Activated CD4-positive, alpha-beta T cell treated with anti-CD3 and anti-CD28 coated beads, Interleukin-2, amount 50 U/mL, for 16 hours (primary cell): ENCODE data around the gene SUMF2.
"Not testable (repeated sequence)": the region's sequence is repeated elsewhere in the genome, so short reads cannot be mapped to it uniquely, and the experiment has no call there.

ENCODE experiments used
- DNase-seq: peaks from one replicate; pipeline ENCODE4 v3.0.0-alpha.2; 2020

SUMF2 gene

DNA sequence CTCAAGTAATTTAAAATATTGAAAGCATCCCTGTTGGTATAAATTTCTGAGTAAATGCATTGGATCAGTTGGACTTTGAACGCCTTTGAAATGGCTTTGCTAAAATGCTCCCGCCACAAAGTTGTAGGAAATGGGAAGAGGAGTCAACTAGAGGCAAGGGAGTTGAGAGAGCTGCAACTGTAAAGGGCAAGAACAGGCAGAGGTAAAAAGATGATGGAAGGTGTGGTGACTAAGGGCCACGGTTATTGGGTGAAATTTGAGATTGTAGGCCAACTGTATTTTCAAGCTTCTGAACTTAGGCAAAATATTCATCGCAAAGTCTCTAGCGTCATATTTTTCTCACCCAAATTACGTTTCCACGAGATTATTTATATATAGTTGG lies 595 bp upstream of the SUMF2 start:
- DNase-seq: no peak

- DNase-seq: not testable (repeated sequence)
These were observed 2.3 kb downstream of the SUMF2 start for GRCh38 chr7:56066376-56066775.

GRCh38 chr7:56074371-56074791 lies 10.3 kb downstream of the SUMF2 start:
- DNase-seq: peak; percentile 75

GRCh38 chr7:56077681-56078080 lies 13.6 kb downstream of the SUMF2 start:
- DNase-seq: no peak

DNA sequence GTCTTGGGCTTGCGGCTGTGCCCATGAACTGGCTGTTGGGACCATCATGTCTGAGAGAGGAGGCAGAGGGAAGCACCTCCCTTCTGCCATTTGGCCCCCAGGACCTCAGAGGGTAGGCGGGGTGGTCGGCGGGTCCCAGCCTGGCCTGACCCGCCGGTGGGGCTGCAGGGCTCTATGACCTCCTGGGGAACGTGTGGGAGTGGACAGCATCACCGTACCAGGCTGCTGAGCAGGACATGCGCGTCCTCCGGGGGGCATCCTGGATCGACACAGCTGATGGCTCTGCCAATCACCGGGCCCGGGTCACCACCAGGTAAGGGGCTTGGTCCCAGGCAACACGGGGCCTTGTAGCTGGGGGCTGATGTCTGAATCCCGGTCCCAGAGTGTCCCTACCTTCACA lies 14.1 kb downstream of the SUMF2 start:
- DNase-seq: no peak

GRCh38 chr7:56079450-56080185 lies 15.5 kb downstream of the SUMF2 start:
- DNase-seq: no peak

- not testable (repeated sequence) for DNase-seq
These were observed 16.8 kb downstream of the SUMF2 start for GRCh38 chr7:56080726-56081435.

DNA sequence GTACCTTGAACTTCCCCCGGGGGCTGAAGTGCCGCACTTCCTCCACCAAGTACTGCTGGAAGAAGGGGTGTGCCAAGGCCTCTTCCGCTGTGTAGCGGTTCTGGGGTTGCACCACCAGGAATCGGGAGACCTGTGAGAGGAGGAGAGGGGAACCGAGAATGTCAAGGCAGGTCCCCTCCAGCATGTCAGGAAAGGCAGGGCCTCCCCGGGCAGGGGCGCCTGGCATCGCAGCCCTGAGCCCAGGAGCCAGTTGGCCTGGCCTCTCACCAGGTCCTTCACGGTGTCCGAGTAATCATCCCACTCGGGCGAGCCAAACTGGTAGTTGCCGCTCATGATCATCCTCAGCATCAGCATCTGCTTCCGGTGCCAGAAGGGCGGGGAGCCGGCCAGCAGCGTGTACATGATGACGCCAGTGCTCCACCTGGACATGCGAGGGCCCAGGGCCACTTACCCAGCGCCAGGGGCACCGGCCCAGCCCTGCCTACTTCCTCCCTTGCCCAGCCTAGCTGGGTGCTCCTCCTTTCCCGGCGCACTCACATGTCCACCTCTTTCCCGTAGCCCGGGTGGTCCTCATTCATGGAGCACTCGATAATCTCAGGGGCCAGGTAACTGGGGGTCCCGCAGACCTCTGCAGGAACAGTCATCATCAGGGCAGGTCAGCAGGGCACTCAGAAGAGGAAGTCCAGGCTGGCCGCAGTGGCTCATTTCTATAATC lies 17.7 kb downstream of the SUMF2 start:
- DNase-seq: no peak

DNA sequence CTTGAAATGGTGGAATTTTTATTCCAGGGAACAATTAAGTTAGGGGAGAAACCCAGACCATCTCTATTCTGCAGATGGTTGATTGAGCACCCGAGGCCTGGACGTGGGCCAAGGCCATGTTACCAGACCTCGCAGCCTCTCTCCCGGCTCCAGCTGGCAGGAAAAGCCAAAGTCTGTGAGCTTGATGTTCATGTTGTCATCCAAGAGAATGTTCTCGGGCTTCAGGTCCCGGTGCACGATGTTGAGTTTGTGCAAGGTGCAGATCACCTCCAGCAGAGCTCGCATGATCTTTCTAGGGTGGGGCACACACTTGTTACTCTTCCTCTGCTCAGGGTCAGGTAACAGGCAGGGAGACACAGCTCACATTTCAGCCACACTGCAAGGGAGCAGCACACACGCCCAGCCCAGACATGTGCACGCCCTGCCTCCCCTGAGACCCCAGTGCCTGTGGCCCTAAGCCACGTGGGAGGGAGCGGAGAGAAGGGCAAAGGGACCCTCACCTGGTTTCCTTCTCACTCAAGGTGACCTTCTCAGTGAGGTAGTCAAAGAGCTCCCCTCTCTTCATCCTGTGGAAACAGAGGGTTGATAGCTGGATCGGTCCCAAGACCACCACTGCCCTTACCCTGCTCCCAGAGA lies 19.2 kb downstream of the SUMF2 start:
- DNase-seq: no peak

- DNase-seq: no peak
These were observed 22.7 kb downstream of the SUMF2 start for GRCh38 chr7:56086761-56087160.

DNA sequence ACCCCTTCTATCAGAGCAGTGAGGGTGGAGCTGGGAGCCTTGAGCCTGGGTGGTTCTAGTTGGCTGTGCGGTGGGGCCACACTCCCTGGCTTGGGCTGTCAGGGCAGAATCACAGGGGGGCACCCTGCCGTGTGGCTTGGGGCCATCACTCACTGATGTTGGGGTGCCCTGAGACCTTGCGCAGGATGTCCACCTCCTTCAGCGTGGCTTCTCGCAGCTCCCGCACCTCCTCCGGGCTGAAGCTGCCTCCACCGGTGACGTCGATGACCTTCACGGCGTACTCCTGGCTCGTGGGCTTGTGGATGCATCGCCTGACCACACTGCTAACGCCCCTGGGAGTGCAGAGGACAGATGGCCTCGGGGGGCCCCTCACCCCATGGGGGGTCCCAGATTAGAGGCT lies 23.4 kb downstream of the SUMF2 start:
- DNase-seq: no peak

DNA sequence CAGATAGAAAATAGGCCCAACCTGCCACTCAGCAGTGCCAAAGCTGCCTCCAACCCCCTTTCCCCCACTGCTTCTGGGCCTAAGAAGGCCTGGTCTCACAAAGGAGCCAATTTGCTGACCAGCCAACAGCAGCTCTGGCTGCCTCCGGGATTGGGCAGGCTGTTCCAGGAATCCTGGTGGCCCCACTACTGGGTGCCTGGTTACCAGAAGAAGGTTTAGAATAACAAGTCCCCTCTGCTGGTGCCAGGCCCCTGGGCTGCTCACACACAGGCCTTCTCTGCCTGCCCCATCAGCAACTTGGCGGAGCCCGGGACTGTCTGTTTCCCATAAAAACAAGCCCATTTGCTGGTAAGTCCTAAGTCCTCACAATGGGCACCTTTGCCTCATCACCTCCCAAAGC lies 27.5 kb downstream of the SUMF2 start:
- DNase-seq: no peak

GRCh38 chr7:56092388-56092787 lies 28.3 kb downstream of the SUMF2 start:
- not testable (repeated sequence) for DNase-seq

DNA sequence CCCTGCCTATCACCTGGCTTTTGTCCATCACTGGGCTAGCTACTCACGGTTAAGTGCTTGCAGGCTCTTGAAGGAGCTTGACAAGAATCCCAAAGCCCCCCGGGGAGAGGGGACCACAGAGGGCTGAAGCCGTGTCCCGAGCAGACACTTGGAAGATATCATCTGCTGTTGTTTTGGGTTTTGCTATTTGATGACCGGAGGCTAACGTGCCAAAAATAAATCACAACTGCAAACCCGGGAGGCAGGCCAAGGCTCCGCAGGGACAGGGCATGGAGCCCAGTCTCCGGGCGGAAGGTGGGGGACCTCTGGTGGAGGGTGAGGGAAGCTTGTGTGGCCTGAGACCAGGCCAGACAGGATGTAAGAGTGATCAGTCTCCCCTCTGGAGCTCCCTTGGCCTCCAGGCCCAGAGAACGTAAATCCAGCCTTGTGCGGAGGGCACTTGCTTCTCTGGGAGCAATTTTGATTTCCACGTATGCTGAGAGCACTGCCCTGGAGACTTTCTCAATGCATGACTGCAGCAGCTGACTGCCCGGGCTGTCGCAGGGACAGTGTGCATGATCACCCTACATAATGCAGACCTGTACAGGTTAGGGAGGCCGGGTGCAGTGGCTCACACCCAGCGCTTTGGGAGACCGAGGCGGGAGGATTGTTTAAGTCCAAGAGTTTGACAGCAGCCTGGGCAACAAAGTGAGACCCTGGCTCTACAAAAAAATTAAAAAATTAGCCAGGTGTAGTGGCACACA lies 28.9 kb downstream of the SUMF2 start, which contains the start of gene PHKG1:
Gene PHKG1 (minus strand): TSS at position 164 of the 743 bp plus-strand sequence. CDS start 4,011 bp downstream, outside the sequence.
- no peak for DNase-seq

GRCh38 chr7:56097700-56098099 lies 33.6 kb downstream of the SUMF2 start:
- DNase-seq: no peak

DNA sequence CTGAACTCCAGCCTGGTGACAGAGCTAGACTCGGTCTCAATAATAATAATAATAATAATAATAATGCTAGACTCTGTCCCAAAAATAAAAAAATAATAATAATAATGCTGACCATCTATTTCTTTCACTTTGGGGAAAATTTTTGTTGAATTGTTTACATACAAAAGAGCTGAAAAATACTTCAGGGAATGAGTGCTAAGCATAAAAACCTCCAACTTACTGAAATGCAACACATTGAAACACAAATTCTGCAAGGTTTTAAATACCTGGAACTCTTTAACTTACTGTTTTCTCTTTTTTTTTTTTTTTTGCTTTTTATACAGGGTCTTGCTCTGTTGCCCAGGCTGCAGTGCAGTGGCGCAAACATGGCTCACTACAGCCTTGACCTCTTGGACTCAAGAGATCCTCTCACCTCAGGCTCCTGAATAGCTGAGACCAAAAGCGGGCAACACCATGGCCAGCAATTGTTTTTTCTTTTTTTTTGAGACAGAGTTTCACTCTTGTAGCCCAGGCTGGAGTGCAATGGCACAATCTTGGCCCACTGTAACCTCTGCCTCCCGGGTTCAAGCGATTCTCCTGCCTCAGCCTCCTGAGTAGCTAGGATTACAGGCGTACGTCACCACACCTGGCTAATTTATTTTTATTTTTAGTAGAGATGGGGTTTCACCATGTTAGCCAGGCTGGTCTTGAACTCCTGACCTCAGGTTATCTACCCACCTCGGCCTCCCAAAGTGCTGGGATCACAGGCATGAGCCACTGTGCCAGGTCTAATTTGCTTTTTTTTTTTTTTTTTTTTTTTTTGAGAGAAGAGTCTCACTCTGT lies 34.3 kb downstream of the SUMF2 start:
- not testable (repeated sequence) for DNase-seq

DNA sequence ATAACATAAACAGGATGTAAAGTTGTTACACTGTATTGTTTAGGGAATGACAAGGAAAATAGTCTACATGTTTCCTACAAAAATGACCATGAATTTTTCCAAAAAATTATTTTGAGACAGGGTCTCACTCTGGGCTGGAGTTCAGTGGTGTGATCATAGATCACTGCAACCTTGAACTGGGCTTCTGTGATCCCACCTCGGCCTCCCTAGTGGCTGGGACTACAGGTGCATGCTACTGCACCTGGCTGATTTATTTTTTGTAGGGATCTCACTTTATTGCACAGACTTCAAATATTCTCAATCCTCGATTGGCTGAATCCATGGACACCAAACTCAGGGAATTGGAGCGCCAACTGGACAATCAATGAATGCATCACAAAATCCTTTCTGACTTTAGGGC lies 35.6 kb downstream of the SUMF2 start:
- no peak for DNase-seq

DNA sequence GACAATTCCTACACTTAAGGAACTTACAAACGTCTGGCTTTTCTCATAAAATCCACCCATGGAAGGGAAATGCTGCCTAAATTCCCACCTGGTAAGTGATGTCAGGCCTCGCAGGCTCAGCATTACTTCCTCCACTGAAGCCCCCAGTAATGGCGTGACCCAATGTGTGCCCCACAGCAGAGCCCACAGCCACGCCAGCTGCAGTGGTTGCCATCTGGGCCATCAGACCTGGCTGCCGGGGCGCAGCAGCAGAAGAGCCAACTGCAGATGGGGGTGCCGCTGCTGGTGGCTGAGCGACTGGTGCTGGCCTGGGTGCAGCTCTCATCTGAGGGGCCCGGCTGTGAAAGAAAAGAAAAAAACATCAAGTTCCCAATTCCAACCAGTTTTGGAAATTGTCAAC lies 40.1 kb downstream of the SUMF2 start:
- DNase-seq: not testable (repeated sequence)

GRCh38 chr7:56105508-56105907 lies 41.4 kb downstream of the SUMF2 start:
- DNase-seq: peak; percentile 60

GRCh38 chr7:56106108-56107073 lies 42.3 kb downstream of the SUMF2 start, which contains the start of gene CHCHD2:
TSS of gene CHCHD2 (minus strand) at chr7:56106476. CDS start at chr7:56106413, 63 bp downstream.
- peak; percentile 98 for DNase-seq
